GM20000 (cell line): ENCODE measurements around the gene TPRN.

ENCODE experiments used
- DNase-seq: peaks from one replicate; pipeline ENCODE4 v3.0.0; 2012; ENCODE audit warnings: low spot score
- CTCF ChIP-seq: IDR thresholded peaks from 2 replicates; pipeline ENCODE4 v1.5.1; 2012; ENCODE audit warnings: mild to moderate bottlenecking, control low read depth; ENCODE audit errors: extremely low read depth, missing control alignments

The TPRN gene

GRCh38 chr9:137194909-137195308 lies 5.6 kb downstream of the TPRN start:
- DNase-seq: no peak
- no peak for TF ChIP-seq CTCF

- no peak for DNase-seq
- TF ChIP-seq CTCF: no peak
Observed at GRCh38 chr9:137194388-137194787, 6.2 kb downstream of the TPRN start.

DNA sequence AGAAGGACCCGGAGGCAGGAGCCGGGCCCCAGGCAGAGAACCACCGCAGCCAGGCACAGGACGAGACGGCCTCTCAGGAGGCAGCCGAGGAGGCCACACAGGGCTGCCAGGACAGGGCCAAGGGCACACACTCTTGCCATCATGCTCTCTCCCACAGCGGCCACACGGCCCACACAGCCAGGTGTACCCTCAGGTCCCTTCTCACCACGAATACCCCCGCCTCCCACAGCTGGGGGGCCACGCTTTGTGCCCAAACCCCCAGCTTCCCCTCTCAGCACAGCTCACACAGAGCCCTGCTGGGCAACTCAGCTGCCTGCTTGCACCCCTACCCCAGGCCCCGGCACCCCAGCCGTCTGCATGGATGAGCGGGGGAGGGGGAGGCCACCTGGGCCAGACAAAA lies 6.8 kb downstream of the TPRN start:
- no peak for TF ChIP-seq CTCF
- DNase-seq: no peak

- DNase-seq: no peak
Observed at GRCh38 chr9:137192859-137193258, 7.7 kb downstream of the TPRN start.

DNA sequence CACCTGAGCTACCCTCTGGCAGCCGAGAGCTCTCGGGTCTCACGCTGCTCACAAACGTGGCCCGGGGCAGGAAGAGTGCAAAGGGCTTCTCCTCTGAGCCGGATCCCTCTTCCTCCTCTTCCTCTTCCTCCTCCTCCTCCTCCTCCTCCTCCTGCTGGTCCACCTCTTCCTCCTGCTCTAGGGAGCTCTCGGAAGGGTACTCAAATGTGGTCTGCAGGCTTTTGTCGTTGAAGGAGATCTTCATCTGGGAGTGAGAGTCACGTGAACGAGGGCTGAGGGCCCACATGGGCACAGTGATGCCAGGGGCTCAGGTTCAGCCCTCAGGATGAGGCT lies 8.1 kb downstream of the TPRN start:
- TF ChIP-seq CTCF: no peak
- no peak for DNase-seq

More at GRCh38 chr9:137192859-137193258, 7.7 kb downstream of the TPRN start:
- TF ChIP-seq CTCF: no peak

- no peak for DNase-seq
Observed at GRCh38 chr9:137191691-137192447, 8.7 kb downstream of the TPRN start.

DNA sequence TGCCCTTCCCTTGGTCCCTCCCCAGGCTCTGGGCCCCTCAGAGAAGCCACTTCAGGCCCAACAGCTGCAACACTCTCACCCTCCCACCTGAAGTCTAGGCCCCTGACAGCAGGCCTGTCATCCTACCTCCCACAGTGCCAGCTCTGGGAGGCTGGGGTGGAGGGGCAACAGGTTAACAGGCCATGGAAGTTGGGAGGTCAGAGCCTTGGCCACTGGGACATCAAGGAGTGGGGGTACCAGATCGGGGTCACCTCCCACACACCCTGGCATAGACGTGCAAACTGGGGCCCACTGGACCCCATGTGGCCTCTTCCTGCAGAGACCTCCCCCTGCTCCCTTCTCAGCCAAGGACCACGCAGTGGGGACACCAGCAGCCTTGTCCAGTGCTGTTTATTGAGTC lies 9.3 kb downstream of the TPRN start:
- DNase-seq: no peak
- TF ChIP-seq CTCF: no peak

More at GRCh38 chr9:137191691-137192447, 8.7 kb downstream of the TPRN start:
- no peak for TF ChIP-seq CTCF
